Fibroblast of lung (primary cell): ENCODE data around the gene COX4I1. TPM values are rescaled to one million over a fixed set of nuclear protein-coding genes. Genes with fewer than 3 reads are reported as not detected.

Experiments used
- DNase-seq, 2 donors: peaks; one replicate each; pipeline versions ENCODE4 v3.0.0 to v3.0.0-alpha.2; 2010; ENCODE audit warnings: low read depth in 2 of 2
- H2AFZ ChIP-seq: 2 replicates; pipeline ENCODE4 v1.5.1; 2012; ENCODE audit warnings: low read length, control low read depth, inconsistent platforms
- H3K27ac ChIP-seq: 2 replicates; pipeline ENCODE4 v1.5.1; 2011; ENCODE audit warnings: low read length, control low read depth; ENCODE audit not compliant: insufficient read depth
- H3K27me3 ChIP-seq: 2 replicates; pipeline ENCODE4 v1.5.1; 2011; ENCODE audit warnings: mild to moderate bottlenecking, low read length; ENCODE audit not compliant: control insufficient read depth, insufficient read depth
- H3K36me3 ChIP-seq: 2 replicates; pipeline ENCODE4 v1.5.1; 2011; ENCODE audit warnings: low read length; ENCODE audit not compliant: control insufficient read depth, insufficient read depth
- H3K4me1 ChIP-seq: 2 replicates; pipeline ENCODE4 v1.5.1; 2011; ENCODE audit warnings: low read length; ENCODE audit not compliant: control insufficient read depth, insufficient read depth; ENCODE audit errors: extremely low read depth
- H3K4me2 ChIP-seq: 2 replicates; pipeline ENCODE4 v1.5.1; 2011; ENCODE audit warnings: low read length, control low read depth; ENCODE audit not compliant: insufficient read depth; ENCODE audit errors: extremely low read depth
- H3K4me3 ChIP-seq, 4 experiments: fragments of 200-600 bp in 1 of 4; sonication (generic) in 1 of 4; replicated peaks in 1 of 4; 2 replicates each; pipeline ENCODE4 v1.5.1; 2011 to 2016; ENCODE audit warnings: low read length in 4 of 4, low read depth in 3 of 4, mild to moderate bottlenecking in 3 of 4, control low read depth in 2 of 4, inconsistent platforms in 1 of 4, mixed read lengths in 1 of 4; ENCODE audit not compliant: insufficient read depth in 1 of 4; ENCODE audit errors: control extremely low read depth in 1 of 4
- H3K79me2 ChIP-seq: 2 replicates; pipeline ENCODE4 v1.5.1; 2012; ENCODE audit warnings: mild to moderate bottlenecking, low read length, inconsistent platforms; ENCODE audit not compliant: control insufficient read depth, insufficient read depth
- H3K9ac ChIP-seq: 2 replicates; pipeline ENCODE4 v1.5.1; 2011; ENCODE audit warnings: mild to moderate bottlenecking, low read length, control low read depth; ENCODE audit not compliant: insufficient read depth
- H3K9me3 ChIP-seq: 2 replicates; pipeline ENCODE4 v1.5.1; 2012; ENCODE audit warnings: low read depth, low read length; ENCODE audit not compliant: control insufficient read depth, insufficient read depth
- H4K20me1 ChIP-seq: 2 replicates; pipeline ENCODE4 v1.5.1; 2011; ENCODE audit warnings: low read length; ENCODE audit not compliant: control insufficient read depth, insufficient read depth; ENCODE audit errors: extremely low read depth
- CTCF ChIP-seq, 2 donors: IDR thresholded peaks in 1 of 2; conservative IDR thresholded peaks in 1 of 2; 1 replicate in 1 of 2; 2 replicates in 1 of 2; pipeline ENCODE4 v1.5.1; 2011 to 2012; ENCODE audit warnings: low read length in 2 of 2, control low read depth in 1 of 2, inconsistent platforms in 1 of 2, low read depth in 1 of 2, mild to moderate bottlenecking in 1 of 2
- EZH2 ChIP-seq: IDR thresholded peaks from 2 replicates; pipeline ENCODE4 v1.5.1; 2012; ENCODE audit warnings: low read length, control low read depth, mild to moderate bottlenecking; ENCODE audit errors: missing control alignments
- polyA plus RNA-seq, 2 donors: library from polyadenylated mRNA; depleted of rRNA in 1 of 2; stranded (reverse) in 1 of 2; unstranded in 1 of 2; fragments of >200 nt; gene quantifications; 2 replicates each; pipeline ENCODE4 v1.2.1, GENCODE V29; 2011 to 2012; ENCODE audit warnings: missing spikeins in 1 of 2
- total RNA-seq: library from RNA; depleted of rRNA; stranded (reverse); fragments of >200 nt; gene quantifications from 2 replicates; pipeline ENCODE4 v1.2.1, GENCODE V29; 2014

The COX4I1 gene
- total and polyA plus RNA-seq, 2 donors (not counting 1 experiment from before 2014, with no cell fraction given): 442 to 653 TPM

- H3K79me2 ChIP-seq: peaks cover 36% of the 10 kb centered on the region
- no peak overlapping the region for H3K4me3 ChIP-seq
- H3K27me3 ChIP-seq: no peaks in the 10 kb centered on the region
- TF ChIP-seq EZH2 (no peak), CTCF (conservative IDR thresholded peaks at IDR 0.05 in 1 of 2, IDR thresholded peaks at IDR 0.05 in 1 of 2; ENCODE audit: low read depth in 1 of 2, low read length in 2 of 2) (no peak)
- DNase-seq: peak in 1 of 2 donors; percentile 65
- peaks cover 10% of the 10 kb centered on the region for H3K4me1 ChIP-seq
- no peak overlapping the region for H2AFZ ChIP-seq
- no peak overlapping the region for H3K4me2 ChIP-seq
- no peak overlapping the region for H3K9ac ChIP-seq
- H3K36me3 ChIP-seq: peaks cover 15% of the 10 kb centered on the region
- no peaks in the 10 kb centered on the region for H4K20me1 ChIP-seq
- H3K9me3 ChIP-seq: no peaks in the 10 kb centered on the region
- peak overlapping the region; percentile 38 for H3K27ac ChIP-seq
Observed at GRCh38 chr16:85785927-85786326, 13.6 kb upstream of the COX4I1 start.

- no peak overlapping the region for H2AFZ ChIP-seq
- peaks cover 6% of the 10 kb centered on the region for H3K4me1 ChIP-seq
- H3K4me3 ChIP-seq: no peak overlapping the region
- H3K9me3 ChIP-seq: no peaks in the 10 kb centered on the region
- H3K79me2 ChIP-seq: peaks cover 54% of the 10 kb centered on the region
- no peak overlapping the region for H3K27ac ChIP-seq
- H4K20me1 ChIP-seq: no peaks in the 10 kb centered on the region
- no peaks in the 10 kb centered on the region for H3K27me3 ChIP-seq
- DNase-seq: no peak
- H3K4me2 ChIP-seq: no peak overlapping the region
- H3K36me3 ChIP-seq: peaks cover 18% of the 10 kb centered on the region
- TF ChIP-seq EZH2: no peak
- no peak for TF ChIP-seq CTCF (conservative IDR thresholded peaks at IDR 0.05 in 1 of 2, IDR thresholded peaks at IDR 0.05 in 1 of 2; ENCODE audit: low read depth in 1 of 2, low read length in 2 of 2)
- no peak overlapping the region for H3K9ac ChIP-seq
Observed at GRCh38 chr16:85788819-85789218, 10.7 kb upstream of the COX4I1 start.

GRCh38 chr16:85789773-85790172 lies 9.7 kb upstream of the COX4I1 start:
- Histone ChIP-seq H2AFZ (no peak overlapping the region), H3K27me3 (no peaks in the 10 kb centered on the region), H4K20me1 (no peaks in the 10 kb centered on the region), H3K9me3 (no peaks in the 10 kb centered on the region), H3K79me2 (peaks cover 60% of the 10 kb centered on the region), H3K9ac (no peak overlapping the region), H3K4me2 (no peak overlapping the region), H3K36me3 (peaks cover 18% of the 10 kb centered on the region), H3K4me1 (peaks cover 6% of the 10 kb centered on the region), H3K27ac (no peak overlapping the region), H3K4me3 (no peak overlapping the region)
- DNase-seq: no peak
- TF ChIP-seq EZH2: no peak
- TF ChIP-seq CTCF (conservative IDR thresholded peaks at IDR 0.05 in 1 of 2, IDR thresholded peaks at IDR 0.05 in 1 of 2; ENCODE audit: low read depth in 1 of 2, low read length in 2 of 2): no peak
